K562 (cell line): ENCODE measurements around the gene DNAJC8. TPM values are rescaled to one million over a fixed set of nuclear protein-coding genes. Genes with fewer than 3 reads are reported as not detected.

ENCODE experiments used
- ATAC-seq: fragments of 200-7000 bp; cut with Tn5 transposase; 3 replicates; pipeline ENCODE4 v1.9.1; 2020; ENCODE audit warnings: moderate library complexity
- BruUV-seq: library from RNA; stranded (reverse); fragments of 400-500 nt; replicated peaks from 2 replicates; lab custom pipeline; 2021; lab: Mats Ljungman, UMichigan
- CTCF ChIA-PET: fragments of 300-600 bp; formaldehyde crosslinking; extraction: SDS; loops from one replicate; lab custom pipeline; 2021; ENCODE audit warnings: low intra/inter-chr PET ratio; lab: Yijun Ruan, JAX
- POLR2A ChIA-PET: fragments of 300-600, 350-650 bp; sonication (Branson Sonifier 250); formaldehyde crosslinking; extraction: SDS; loops from one replicate; lab custom pipeline; 2021; ENCODE audit warnings: antibody characterized with exemption, inconsistent platforms; lab: Yijun Ruan, JAX
- DNase-seq, 4 experiments: peaks; one replicate each; pipeline versions ENCODE4 v3.0.0 to v3.0.0-alpha.2; 2011 to 2018; ENCODE audit warnings: low spot score in 3 of 4, mixed read lengths in 3 of 4; ENCODE audit errors: extremely low read depth in 1 of 4
- FAIRE-seq: peaks from 2 replicates; lab custom pipeline; 2011; peaks lifted over from hg19 to GRCh38; lab: Jason Lieb, UNC
- H2AFZ ChIP-seq: 2 replicates; pipeline ENCODE4 v1.6.0; 2011; ENCODE audit warnings: low read depth, low read length, control low read depth, inconsistent platforms
- H3K27ac ChIP-seq: fragments of 200-600 bp; 3 replicates; pipeline ENCODE4 v1.8.0; 2011; ENCODE audit warnings: low read depth, mild to moderate bottlenecking, control low read depth, inconsistent platforms, low read length, moderate library complexity, mixed read lengths; ENCODE audit errors: extremely low read depth
- H3K27me3 ChIP-seq, 2 experiments: fragments of 300-600 bp in 1 of 2; 2 replicates in 1 of 2; 3 replicates in 1 of 2; pipeline versions ENCODE4 v1.6.0 to v1.8.0; 2011; ENCODE audit warnings: inconsistent platforms in 2 of 2, low read length in 2 of 2, mild to moderate bottlenecking in 1 of 2, mixed read lengths in 1 of 2, moderate library complexity in 1 of 2; ENCODE audit not compliant: control insufficient read depth in 2 of 2, insufficient read depth in 2 of 2
- H3K36me3 ChIP-seq: fragments of 300-600 bp; 3 replicates; pipeline ENCODE4 v1.8.0; 2011; ENCODE audit warnings: mild to moderate bottlenecking, low read length, inconsistent platforms; ENCODE audit not compliant: control insufficient read depth, insufficient read depth
- H3K4me1 ChIP-seq, 2 experiments: fragments of 200-600 bp in 1 of 2; replicated peaks in 1 of 2; 2 replicates in 1 of 2; 3 replicates in 1 of 2; pipeline versions ENCODE4 v1.5.1 to v1.8.0; 2011; ENCODE audit warnings: inconsistent platforms in 2 of 2, low read length in 2 of 2, mild to moderate bottlenecking in 1 of 2, mixed read lengths in 1 of 2, moderate library complexity in 1 of 2; ENCODE audit not compliant: control insufficient read depth in 2 of 2, insufficient read depth in 2 of 2
- H3K4me2 ChIP-seq: 2 replicates; pipeline ENCODE4 v1.6.1; 2011; ENCODE audit warnings: low read length, control low read depth, inconsistent platforms, mixed read lengths; ENCODE audit not compliant: insufficient read depth
- H3K4me3 ChIP-seq: fragments of 200-600 bp; sonication (generic), shearing (Covaris generic); 2 replicates; pipeline ENCODE4 v1.5.1; 2016; ENCODE audit warnings: control low read depth, inconsistent platforms
- H3K79me2 ChIP-seq: fragments of 200-600 bp; 3 replicates; pipeline ENCODE4 v1.8.0; 2011; ENCODE audit warnings: low read length, inconsistent platforms; ENCODE audit not compliant: control insufficient read depth, insufficient read depth
- H3K9ac ChIP-seq, 2 experiments: 2 replicates each; pipeline versions ENCODE4 v1.6.0 to v1.6.1; 2011; ENCODE audit warnings: low read depth in 2 of 2, low read length in 2 of 2, control low read depth in 1 of 2, inconsistent platforms in 1 of 2, mild to moderate bottlenecking in 1 of 2, mixed read lengths in 1 of 2; ENCODE audit not compliant: insufficient read depth in 1 of 2
- H3K9me1 ChIP-seq: one replicate; pipeline ENCODE4 v1.6.0; 2011; ENCODE audit warnings: inconsistent platforms, mild to moderate bottlenecking, low read length, moderate library complexity; ENCODE audit not compliant: control insufficient read depth, insufficient read depth
- H3K9me3 ChIP-seq: replicated peaks from 2 replicates; pipeline ENCODE4 v1.5.1; 2011; ENCODE audit warnings: low read depth, low read length, inconsistent platforms; ENCODE audit not compliant: control insufficient read depth, insufficient read depth
- H4K20me1 ChIP-seq: replicated peaks from 2 replicates; pipeline ENCODE4 v1.6.1; 2011; ENCODE audit warnings: low read length, inconsistent platforms, mixed read lengths; ENCODE audit not compliant: control insufficient read depth, insufficient read depth
- ATF4 ChIP-seq: fragments of 450-650 bp; formaldehyde crosslinking; IDR thresholded peaks from 2 replicates; pipeline ENCODE4 v1.4.0; 2022; ENCODE audit warnings: mild to moderate bottlenecking, moderate library complexity
- BCL6 ChIP-seq: fragments of 250-450 bp; sonication (Bioruptor Pico); IDR thresholded peaks from 2 replicates; pipeline ENCODE4 v1.4.0; 2020
- BRF1 ChIP-seq: IDR thresholded peaks from 3 replicates; pipeline ENCODE4 v1.6.1; 2011; ENCODE audit warnings: borderline replicate concordance, mild to moderate bottlenecking; ENCODE audit not compliant: insufficient read length; ENCODE audit errors: extremely low read depth
- HDAC3 ChIP-seq: fragments of 450-650 bp; IDR thresholded peaks from 2 replicates; pipeline ENCODE4 v1.6.1; 2018; ENCODE audit warnings: borderline replicate concordance, mild to moderate bottlenecking, moderate library complexity; ENCODE audit not compliant: partially characterized antibody
- HMGXB4 ChIP-seq: sonication (generic); formaldehyde crosslinking; IDR thresholded peaks from 2 replicates; pipeline ENCODE4 v1.8.1; 2023; ENCODE audit warnings: mild to moderate bottlenecking, missing genetic modification reagents
- MTA2 ChIP-seq: fragments of 450-650 bp; IDR thresholded peaks from 2 replicates; pipeline ENCODE4 v1.6.1; 2016; ENCODE audit warnings: low read depth
- NBN ChIP-seq: fragments of 450-650 bp; IDR thresholded peaks from 2 replicates; pipeline ENCODE4 v1.6.1; 2016; ENCODE audit warnings: low read depth, mild to moderate bottlenecking
- NCOA6 ChIP-seq: fragments of 450-650 bp; IDR thresholded peaks from 2 replicates; pipeline ENCODE4 v1.6.1; 2017; ENCODE audit warnings: mild to moderate bottlenecking
- RNF2 ChIP-seq: sonication (generic); IDR thresholded peaks from 2 replicates; pipeline ENCODE4 v1.6.1; 2016
- ZFP91 ChIP-seq: sonication (generic); formaldehyde crosslinking; IDR thresholded peaks from 2 replicates; pipeline ENCODE4 v1.8.0; 2022; ENCODE audit warnings: mild to moderate bottlenecking, missing genetic modification reagents
- ZNF175 ChIP-seq: fragments of 200-800 bp; sonication (Bioruptor generic); IDR thresholded peaks from 2 replicates; pipeline ENCODE4 v1.6.1; 2016; ENCODE audit warnings: low read depth, mild to moderate bottlenecking, missing genetic modification characterization, missing compliant biosample characterization
- ZNF586 ChIP-seq: fragments of 450-650 bp; formaldehyde crosslinking; conservative IDR thresholded peaks from 2 replicates; pipeline ENCODE4 v1.4.0; 2020; ENCODE audit warnings: mild to moderate bottlenecking, moderate library complexity
- ZNF592 ChIP-seq: fragments of 450-650 bp; IDR thresholded peaks from 2 replicates; pipeline ENCODE4 v1.6.1; 2017; ENCODE audit warnings: antibody characterized with exemption, mild to moderate bottlenecking
- WGBS: fragments of 100-300 bp; shearing (Covaris generic); methylation state at CpG from one replicate; pipeline ENCODE4 v1.1.6; 2016; ENCODE audit warnings: low coverage, mixed read lengths; ENCODE audit not compliant: insufficient coverage; ENCODE audit errors: missing lambda C conversion rate; 5-methylcytosine and 5-hydroxymethylcytosine counted together
- in situ Hi-C: fragments of 300-500 bp; cut with MboI; formaldehyde crosslinking; loops from 4 replicates; pipeline ENCODE4 v1.15.0; 2018; ENCODE audit warnings: inconsistent platforms, mixed read lengths
- intact Hi-C: fragments of 100-400 bp; cut with micrococcal nuclease; formaldehyde crosslinking; loops from 2 replicates; pipeline ENCODE4 v1.14.2; 2022
- polyA plus RNA-seq, 8 experiments: library from polyadenylated mRNA; depleted of rRNA in 4 of 8; stranded (reverse) in 5 of 8; unstranded in 3 of 8; fragments of >200 nt; fragmentation: Nextera tagmentation in 2 of 8; fragmentation: Illumina TruSeq in 1 of 8; extraction: Ambion mirVana in 2 of 8; extraction: Trizol in 1 of 8; gene quantifications; 2 replicates each; pipeline versions ENCODE4 v1.2.1 to v1.2.3, GENCODE V29; 2011 to 2014; ENCODE audit warnings: inconsistent platforms in 1 of 8, missing spikeins in 1 of 8
- total RNA-seq, 7 experiments: library from RNA; depleted of rRNA in 6 of 7; stranded (reverse); fragments of >200 nt in 6 of 7; fragmentation: Illumina TruSeq in 2 of 7; extraction: Trizol in 2 of 7; gene quantifications; 2 replicates each; pipeline versions ENCODE4 v1.2.1 to v1.2.3, GENCODE V29; 2011 to 2021; ENCODE audit warnings: low replicate concordance in 1 of 7

The DNAJC8 gene
- total and polyA plus RNA-seq, 9 of the 15 experiments (the other 6 are each of a cell fraction or from before 2014, with no cell fraction given), result 143 to 508 (median 209) TPM

- TF ChIP-seq ZNF592, result no peak
- TF ChIP-seq HDAC3, result no peak
- TF ChIP-seq BRF1, result no peak
- TF ChIP-seq MTA2, result no peak
These were observed 71.1 kb downstream of the DNAJC8 start (continued) for GRCh38 chr1:28161751-28162150.

- CTCF ChIA-PET, result no interaction called here
- intact Hi-C loops (no loop called here), in situ Hi-C loops (no loop called here)
- Histone ChIP-seq H3K9ac (peak overlapping the region in 1 of 2 experiments; percentile 29; a peak in 1 of 4 replicates), H3K4me1 (peaks cover 6 to 8% of the 10 kb centered on the region in 2 experiments; a peak in 3 of 5 replicates), H3K4me3 (no peak overlapping the region), H3K9me1 (no peaks in the 10 kb centered on the region), H4K20me1 (no peaks in the 10 kb centered on the region), H3K27ac (no peak overlapping the region), H3K4me2 (no peak overlapping the region), H3K79me2 (no peaks in the 10 kb centered on the region), H3K36me3 (no peaks in the 10 kb centered on the region), H3K27me3 (no peaks in the 10 kb centered on the region), H2AFZ (no peak overlapping the region), H3K9me3 (no peaks in the 10 kb centered on the region)
- FAIRE-seq, result no peak
- DNase-seq, result no peak
- WGBS, result 67% methylated on average over 5 of the region's 5 CpGs
- no TSS peak for BruUV-seq
- POLR2A ChIA-PET, result interaction anchor here (0.6 to 1.7 kb wide), 7 partner anchors 9 to 312 kb away, joined by 3 to 7 read pairs (median 4); partner anchors contain the start of gene EYA3
- no peak for ATAC-seq
- TF ChIP-seq NBN (no peak), ZNF175 (CRISPR knock-in tag) (no peak), RNF2 (no peak), ZNF586 (CRISPR knock-in tag) (no peak), NCOA6 (no peak), HMGXB4 (CRISPR knock-in tag) (no peak), ZFP91 (CRISPR knock-in tag) (no peak), ATF4 (CRISPR knock-in tag) (no peak), BCL6 (CRISPR knock-in tag) (no peak)
These were observed 72.0 kb downstream of the DNAJC8 start for GRCh38 chr1:28160782-28161266.
